ENCODE data around the gene GPR52. TPM values are rescaled to one million over a fixed set of nuclear protein-coding genes. Genes with fewer than 3 reads are reported as not detected.
"Not testable (repeated sequence)": the region's sequence is repeated elsewhere in the genome, so short reads cannot be mapped to it uniquely, and the experiment has no call there.

Gene GPR52
- total RNA-seq, 4 donors from 2014 or later = 0.75 to 2.9 TPM; not detected in 2

GRCh38 chr1:174407665-174408064 lies 40.1 kb upstream of the GPR52 start:
- in situ Hi-C loops (cut with MboI; ENCODE audit: low sequenced_read_pairs in 4 of 4) (no loop called here), intact Hi-C loops (cut with DNase I; ENCODE audit: low total_unique reads) (no loop called here)
- Histone ChIP-seq H3K9me3 (no peaks in the 10 kb centered on the region), H3K27me3 (no peaks in the 10 kb centered on the region), H3K4me1 (no peaks in the 10 kb centered on the region), H3K36me3 (no peaks in the 10 kb centered on the region), H3K4me3 (no peak overlapping the region), H3K27ac (no peak overlapping the region)
- DNase-seq = no peak
- TF ChIP-seq POLR2A (IDR thresholded peaks at IDR 0.05) = no peak
- no peak for TF ChIP-seq CTCF (IDR thresholded peaks at IDR 0.05 in 4 of 5, conservative IDR thresholded peaks at IDR 0.05 in 1 of 5)
- ATAC-seq = no peak

GRCh38 chr1:174408146-174408545 lies 39.6 kb upstream of the GPR52 start:
- intact Hi-C loops (cut with DNase I; ENCODE audit: low total_unique reads) (no loop called here), in situ Hi-C loops (cut with MboI; ENCODE audit: low sequenced_read_pairs in 4 of 4) (no loop called here)
- no peaks in the 10 kb centered on the region for H3K36me3 ChIP-seq
- no peak overlapping the region for H3K4me3 ChIP-seq
- H3K9me3 ChIP-seq = no peaks in the 10 kb centered on the region
- no peak overlapping the region for H3K27ac ChIP-seq
- DNase-seq = no peak
- H3K4me1 ChIP-seq = no peaks in the 10 kb centered on the region
- TF ChIP-seq CTCF (IDR thresholded peaks at IDR 0.05 in 4 of 5, conservative IDR thresholded peaks at IDR 0.05 in 1 of 5) = no peak
- no peak for TF ChIP-seq POLR2A (IDR thresholded peaks at IDR 0.05)
- no peaks in the 10 kb centered on the region for H3K27me3 ChIP-seq
- ATAC-seq = no peak

- DNase-seq; H3K27me3 ChIP-seq; in situ Hi-C loops (cut with MboI; ENCODE audit: low sequenced_read_pairs in 4 of 4); H3K4me3 ChIP-seq; H3K36me3 ChIP-seq; H3K27ac ChIP-seq; intact Hi-C loops (cut with DNase I; ENCODE audit: low total_unique reads); ATAC-seq; H3K9me3 ChIP-seq; H3K4me1 ChIP-seq: not testable (repeated sequence)
These were observed 38.0 kb upstream of the GPR52 start for GRCh38 chr1:174409801-174410200.

- Histone ChIP-seq H3K27me3 (no peaks in the 10 kb centered on the region), H3K36me3 (no peaks in the 10 kb centered on the region), H3K27ac (no peak overlapping the region), H3K9me3 (no peaks in the 10 kb centered on the region), H3K4me3 (no peak overlapping the region), H3K4me1 (no peaks in the 10 kb centered on the region)
- no peak for TF ChIP-seq POLR2A (IDR thresholded peaks at IDR 0.05)
- no peak for TF ChIP-seq CTCF (IDR thresholded peaks at IDR 0.05 in 4 of 5, conservative IDR thresholded peaks at IDR 0.05 in 1 of 5)
- DNase-seq = no peak
- ATAC-seq = no peak
- in situ Hi-C loops (cut with MboI; ENCODE audit: low sequenced_read_pairs in 4 of 4) (no loop called here), intact Hi-C loops (cut with DNase I; ENCODE audit: low total_unique reads) (no loop called here)
These were observed 34.1 kb upstream of the GPR52 start for GRCh38 chr1:174413632-174414031.

GRCh38 chr1:174414203-174414602 lies 33.6 kb upstream of the GPR52 start:
- no peak overlapping the region for H3K27ac ChIP-seq
- in situ Hi-C loops (cut with MboI; ENCODE audit: low sequenced_read_pairs in 4 of 4) = no loop called here
- DNase-seq (no peak), ATAC-seq (no peak)
- H3K4me3 ChIP-seq = no peak overlapping the region
- no peaks in the 10 kb centered on the region for H3K27me3 ChIP-seq
- no peaks in the 10 kb centered on the region for H3K9me3 ChIP-seq
- no peak for TF ChIP-seq POLR2A (IDR thresholded peaks at IDR 0.05)
- TF ChIP-seq CTCF (IDR thresholded peaks at IDR 0.05 in 4 of 5, conservative IDR thresholded peaks at IDR 0.05 in 1 of 5) = no peak
- intact Hi-C loops (cut with DNase I; ENCODE audit: low total_unique reads) = no loop called here
- no peaks in the 10 kb centered on the region for H3K4me1 ChIP-seq
- H3K36me3 ChIP-seq = no peaks in the 10 kb centered on the region

All from gastrocnemius medialis (tissue), 4 donors.